K562 treated with DMSO at 1 percent for 12 hours (cell line): ENCODE results near the gene MMP11. TPM values are rescaled to one million over a fixed set of nuclear protein-coding genes. Genes with fewer than 3 reads are reported as not detected.

Experiments used
- total RNA-seq: library from RNA; unstranded; fragments of 300-600 nt; gene quantifications from 2 replicates; pipeline ENCODE4 v1.2.3, GENCODE V29; 2022; ENCODE audit not compliant: insufficient read depth

Gene MMP11, protein sequence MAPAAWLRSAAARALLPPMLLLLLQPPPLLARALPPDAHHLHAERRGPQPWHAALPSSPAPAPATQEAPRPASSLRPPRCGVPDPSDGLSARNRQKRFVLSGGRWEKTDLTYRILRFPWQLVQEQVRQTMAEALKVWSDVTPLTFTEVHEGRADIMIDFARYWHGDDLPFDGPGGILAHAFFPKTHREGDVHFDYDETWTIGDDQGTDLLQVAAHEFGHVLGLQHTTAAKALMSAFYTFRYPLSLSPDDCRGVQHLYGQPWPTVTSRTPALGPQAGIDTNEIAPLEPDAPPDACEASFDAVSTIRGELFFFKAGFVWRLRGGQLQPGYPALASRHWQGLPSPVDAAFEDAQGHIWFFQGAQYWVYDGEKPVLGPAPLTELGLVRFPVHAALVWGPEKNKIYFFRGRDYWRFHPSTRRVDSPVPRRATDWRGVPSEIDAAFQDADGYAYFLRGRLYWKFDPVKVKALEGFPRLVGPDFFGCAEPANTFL
- total RNA-seq, result 0.96 and 2.1 TPM in 2 replicates

GRCh38 chr22:23772649-23773473 lies at the start of gene MMP11:
TSS of gene MMP11 (plus strand) at chr22:23772849. CDS start at chr22:23772871, 22 bp downstream.

DNA sequence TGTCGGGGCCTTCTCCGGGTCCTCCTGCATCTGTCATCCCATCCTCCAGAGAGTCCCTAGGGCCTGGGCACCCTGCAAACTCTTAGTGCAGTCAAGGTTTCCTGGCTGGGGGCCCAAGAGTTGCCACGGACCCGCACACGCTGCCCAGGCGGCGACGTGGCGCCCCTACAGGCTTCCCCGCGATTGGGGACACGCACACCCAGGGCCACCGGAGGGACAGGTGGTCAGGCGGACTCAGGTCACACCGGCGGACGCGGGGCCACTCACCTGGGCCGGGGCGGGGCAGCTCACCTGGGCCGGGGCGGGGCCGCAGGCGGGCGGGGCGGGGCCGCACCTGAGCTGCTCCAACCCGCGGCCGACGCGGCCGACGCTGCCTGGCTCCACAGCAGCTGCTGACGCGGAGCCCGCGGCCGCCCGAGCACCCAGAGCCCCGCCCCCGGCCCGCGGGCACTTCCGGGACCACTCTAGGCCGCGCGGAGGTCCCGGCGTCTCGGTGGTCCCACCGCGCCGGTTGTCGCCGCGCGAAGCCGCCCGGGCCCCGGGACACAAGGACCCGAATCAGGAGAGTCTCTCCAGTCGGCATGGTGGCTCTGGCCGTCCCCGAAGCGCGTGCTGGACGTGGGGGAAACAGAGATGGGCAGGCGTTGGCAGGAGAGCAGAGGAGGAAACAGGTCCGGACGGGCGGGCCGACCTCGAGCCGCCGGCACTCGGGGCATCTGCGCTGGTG lies 21.8 kb upstream of the MMP11 start, which contains the start of gene ZNF70:
Gene ZNF70 (minus strand): TSS at position 399 of the 727 bp plus-strand sequence. CDS start 5,972 bp downstream, outside the sequence.

DNA sequence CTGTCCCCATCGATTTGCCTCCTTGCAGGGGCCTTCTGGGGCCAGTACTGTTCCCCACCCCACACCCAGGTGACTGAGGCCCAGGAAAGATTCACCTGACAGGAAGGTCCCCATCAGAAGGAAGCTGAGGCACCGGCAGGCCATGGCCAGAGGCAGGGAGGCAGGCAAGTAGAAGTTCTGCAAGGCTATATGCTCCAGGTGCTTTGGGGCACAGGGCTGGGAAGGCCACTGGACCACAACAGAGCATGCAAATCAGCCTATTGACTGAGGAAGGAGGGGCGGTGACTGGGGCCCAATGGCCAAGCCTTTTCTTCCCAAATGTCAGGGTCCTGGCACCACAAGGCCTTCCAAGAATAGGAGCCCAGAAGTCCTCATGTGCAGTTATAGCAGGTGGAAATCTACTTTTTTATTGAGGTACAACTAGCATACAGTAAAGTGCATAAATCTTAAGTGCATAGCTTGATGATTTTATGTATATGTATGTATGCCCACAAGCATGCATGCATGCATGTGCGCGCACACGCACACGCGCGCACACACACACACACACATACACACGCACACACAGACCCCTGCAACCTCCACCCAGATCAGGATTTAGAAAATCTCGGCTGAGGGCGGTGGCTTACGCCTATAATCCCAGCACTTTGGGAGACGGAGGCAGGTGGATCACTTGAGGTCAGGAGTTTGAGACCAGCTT lies 18.3 kb upstream of the MMP11 start, which contains the start of gene VPREB3:
Gene VPREB3 (minus strand): TSS at position 206 of the 700 bp plus-strand sequence. CDS start 62 bp downstream, at position 144.

DNA sequence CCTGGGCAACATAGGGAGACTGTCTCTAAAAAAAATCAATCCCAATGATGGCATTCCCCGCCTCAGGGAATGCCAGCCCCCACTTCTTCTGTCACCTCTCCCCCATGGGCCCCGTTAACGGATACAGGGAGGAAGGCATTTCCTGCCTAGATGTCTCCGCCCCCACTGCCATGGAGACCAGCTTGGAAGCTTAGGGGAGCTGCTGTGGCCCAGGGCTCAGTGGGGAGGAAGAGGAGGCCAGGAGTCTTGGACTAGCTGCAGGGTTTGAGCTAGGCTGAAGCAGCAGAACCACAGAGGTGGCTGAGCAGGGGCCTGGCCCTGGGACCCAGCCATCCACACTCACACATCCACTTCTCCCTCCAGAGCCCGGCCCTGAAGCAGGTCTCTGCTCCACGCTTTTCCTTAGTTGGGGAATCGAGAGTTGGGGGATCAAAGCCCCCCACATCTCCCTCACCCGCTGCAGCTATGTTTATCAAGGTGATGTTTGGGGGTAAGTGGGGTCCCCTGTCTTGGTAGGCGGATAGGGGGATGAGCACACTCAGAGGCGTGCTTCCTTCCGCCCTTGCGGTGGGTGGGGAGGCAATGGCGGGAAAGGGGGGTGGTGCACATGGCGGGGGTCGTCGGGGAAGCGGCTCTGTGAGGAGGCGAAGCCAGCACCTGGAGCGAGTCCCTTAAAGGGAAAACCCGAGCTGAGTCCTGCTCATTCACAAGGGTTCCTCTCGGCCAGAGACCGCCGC lies 9.6 kb upstream of the MMP11 start, which contains the start of gene C22orf15:
Gene C22orf15 (plus strand): TSS at position 149 of the 737 bp plus-strand sequence. CDS start 317 bp downstream, at position 466.

GRCh38 chr22:23767673-23768548 lies 4.7 kb upstream of the MMP11 start, which contains the start of gene CHCHD10:
TSS of gene CHCHD10 (minus strand) at chr22:23767972. CDS start at chr22:23767874, 98 bp downstream.

GRCh38 chr22:23786752-23787599 lies 14.3 kb downstream of the MMP11 start, which contains the start of gene SMARCB1:
TSS of gene SMARCB1 (plus strand) at chr22:23786966. CDS start at chr22:23787170, 204 bp downstream.

Other genes starting within 250 kb of the MMP11 start
- gene IGLL1, start 192.6 kb upstream of the MMP11 start, total RNA-seq, result not detected in 2 replicates
- gene DRICH1, start 140.5 kb upstream of the MMP11 start, total RNA-seq, result not detected in 2 replicates
- gene RGL4, start 81.8 kb upstream of the MMP11 start, total RNA-seq, result not detected in 2 replicates
- gene ZNF70, start 21.7 kb upstream of the MMP11 start, total RNA-seq, result 0.59 and 1.9 TPM in 2 replicates
- gene VPREB3, start 18.4 kb upstream of the MMP11 start, total RNA-seq, result not detected in 2 replicates
- gene C22orf15, start 9.9 kb upstream of the MMP11 start, total RNA-seq, result not detected in 2 replicates
- gene CHCHD10, start 4.9 kb upstream of the MMP11 start, total RNA-seq, result 110 and 118 TPM in 2 replicates
- gene SMARCB1, start 14.1 kb downstream of the MMP11 start, total RNA-seq, result 92.3 and 98.6 TPM in 2 replicates
- gene DERL3, start 66.2 kb downstream of the MMP11 start, total RNA-seq, result 2.2 and 4.6 TPM in 2 replicates
- 2.6 and 4.8 TPM in 2 replicates for gene SLC2A11, start 85.0 kb downstream of the MMP11 start, total RNA-seq
- gene MIF, start 121.5 kb downstream of the MMP11 start, total RNA-seq, result 256 and 335 TPM in 2 replicates
- gene GSTT2B, start 188.3 kb downstream of the MMP11 start, total RNA-seq, result not detected in 2 replicates
- gene DDTL, start 194.0 kb downstream of the MMP11 start, total RNA-seq, result 0.83 TPM in 1 of 2 replicates, not detected in the other
- 93.7 and 94.8 TPM in 2 replicates for gene DDT, start 201.6 kb downstream of the MMP11 start, total RNA-seq
- not detected in 2 replicates for gene GSTT2, start 207.3 kb downstream of the MMP11 start, total RNA-seq
- not detected in 2 replicates for gene GSTT4, start 232.6 kb downstream of the MMP11 start, total RNA-seq
- 24.8 and 47.4 TPM in 2 replicates for gene CABIN1, start 238.5 kb downstream of the MMP11 start, total RNA-seq